A673 (cell line): ENCODE results near the gene ARHGAP21. TPM values are rescaled to one million over a fixed set of nuclear protein-coding genes. Genes with fewer than 3 reads are reported as not detected.
A peak's percentile ranks its signal among the peaks of the same experiment; 100 is the strongest.

ENCODE experiments used
- BruUV-seq: library from RNA; stranded (reverse); fragments of 400-500 nt; replicated peaks from 2 replicates; lab custom pipeline; 2021; lab: Mats Ljungman, UMichigan
- CTCF ChIA-PET: fragments of 300-600 bp; sonication (Branson Sonifier 250); formaldehyde crosslinking; loops from one replicate; lab custom pipeline; 2022; ENCODE audit warnings: antibody characterized with exemption; lab: Charles Lee
- POLR2A ChIA-PET: fragments of 300-600 bp; sonication (Branson Sonifier 250); formaldehyde crosslinking; loops from one replicate; lab custom pipeline; 2022; ENCODE audit warnings: antibody characterized with exemption; ENCODE audit not compliant: low non-redundant PET; lab: Charles Lee
- DNase-seq: peaks from one replicate; pipeline ENCODE4 v3.0.0-alpha.2; 2015; ENCODE audit warnings: low spot score
- H3K27ac ChIP-seq: fragments of 200-600 bp; sonication (generic); 2 replicates; pipeline ENCODE4 v1.5.1; 2016; ENCODE audit warnings: mixed run types, low read depth, mild to moderate bottlenecking, mixed read lengths, antibody characterized with exemption, low read length; ENCODE audit not compliant: poor library complexity, severe bottlenecking
- H3K27me3 ChIP-seq: fragments of 200-600 bp; sonication (generic); replicated peaks from 2 replicates; pipeline ENCODE4 v1.6.1; 2017; ENCODE audit warnings: mixed run types, low read depth, mild to moderate bottlenecking, mixed read lengths, antibody characterized with exemption, low read length; ENCODE audit not compliant: insufficient read depth, poor library complexity
- H3K36me3 ChIP-seq: fragments of 200-600 bp; sonication (generic); 2 replicates; pipeline ENCODE4 v1.6.1; 2016; ENCODE audit warnings: mixed run types, mild to moderate bottlenecking, mixed read lengths, antibody characterized with exemption, low read length; ENCODE audit not compliant: insufficient read depth, poor library complexity, severe bottlenecking
- H3K4me1 ChIP-seq: fragments of 200-600 bp; sonication (generic); 2 replicates; pipeline ENCODE4 v1.6.1; 2017; ENCODE audit warnings: mixed run types, mild to moderate bottlenecking, mixed read lengths, antibody characterized with exemption, low read length; ENCODE audit not compliant: insufficient read depth, poor library complexity, severe bottlenecking
- H3K4me3 ChIP-seq: fragments of 200-600 bp; sonication (generic); 2 replicates; pipeline ENCODE4 v1.5.1; 2016; ENCODE audit warnings: low read depth, mixed run types, mild to moderate bottlenecking, mixed read lengths, low read length; ENCODE audit not compliant: poor library complexity, severe bottlenecking
- H3K9me3 ChIP-seq: fragments of 200-600 bp; sonication (generic); 2 replicates; pipeline ENCODE4 v1.6.1; 2016; ENCODE audit warnings: mixed run types, low read depth, mild to moderate bottlenecking, mixed read lengths, antibody characterized with exemption, low read length; ENCODE audit not compliant: poor library complexity, severe bottlenecking
- CTCF ChIP-seq: fragments of 300-800, 200-600 bp; sonication (generic); conservative IDR thresholded peaks from 2 replicates; pipeline ENCODE4 v1.5.1; 2017; ENCODE audit warnings: low read depth, mild to moderate bottlenecking, antibody characterized with exemption, low read length, moderate library complexity, mixed read lengths
- EZH2 ChIP-seq: fragments of 200-600 bp; sonication (generic); IDR thresholded peaks from 2 replicates; pipeline ENCODE4 v1.6.1; 2017; ENCODE audit warnings: borderline replicate concordance, low read depth, mild to moderate bottlenecking, mixed read lengths, antibody characterized with exemption, low read length; ENCODE audit not compliant: poor library complexity, severe bottlenecking
- intact Hi-C: fragments of 100-400 bp; cut with micrococcal nuclease; formaldehyde crosslinking; loops from one replicate; pipeline ENCODE4 v1.10.0; 2022; ENCODE audit not compliant: unreplicated experiment
- total RNA-seq: library from RNA; stranded (reverse); gene quantifications from 2 replicates; pipeline ENCODE4 v1.2.3, GENCODE V29; 2021

ARHGAP21 gene
- total RNA-seq, 1 experiment from 2014 or later, result 68.6 TPM

- H3K27me3 ChIP-seq, result no peaks in the 10 kb centered on the region
- H3K27ac ChIP-seq, result peak overlapping the region; percentile 61
- H3K9me3 ChIP-seq, result no peaks in the 10 kb centered on the region
- no TSS peak for BruUV-seq
- peaks cover 19% of the 10 kb centered on the region for H3K4me1 ChIP-seq
- peak overlapping the region; percentile 79 for H3K4me3 ChIP-seq
- TF ChIP-seq EZH2 (no peak), CTCF (no peak)
- CTCF ChIA-PET, result no interaction called here
- peak; percentile 21 for DNase-seq
- POLR2A ChIA-PET, result interaction anchor here (0.6 kb wide), 2 partner anchors 51 to 231 kb away, joined by 3 to 4 read pairs; no protein-coding TSS in a partner anchor
- intact Hi-C loops, result loop anchor here (5.0 to 10.0 kb wide), 4 partner anchors 79 to 363 kb away; partner anchors contain the start of gene PRTFDC1
- H3K36me3 ChIP-seq, result peaks cover 4% of the 10 kb centered on the region
Observed at GRCh38 chr10:24721229-24722106, 2.2 kb downstream of the ARHGAP21 start.

- Histone ChIP-seq H3K4me1 (peaks cover 27% of the 10 kb centered on the region), H3K9me3 (no peaks in the 10 kb centered on the region), H3K27ac (no peak overlapping the region), H3K4me3 (peak overlapping the region; percentile 79), H3K27me3 (no peaks in the 10 kb centered on the region), H3K36me3 (peaks cover 4% of the 10 kb centered on the region)
- ChIA-PET POLR2A (no interaction called here), CTCF (no interaction called here)
- TF ChIP-seq EZH2, result no peak
- no TSS peak for BruUV-seq
- no peak for DNase-seq
- intact Hi-C loops, result loop anchor here (5.0 to 10.0 kb wide), 4 partner anchors 78 to 365 kb away; partner anchors contain the start of gene PRTFDC1
Observed at GRCh38 chr10:24720096-24720495, 3.6 kb downstream of the ARHGAP21 start.

GRCh38 chr10:24718031-24718855, 5.4 kb downstream of the ARHGAP21 start:
- no TSS peak for BruUV-seq
- DNase-seq, result no peak
- H3K36me3 ChIP-seq, result peaks cover 4% of the 10 kb centered on the region

More at GRCh38 chr10:24718031-24718855, 5.4 kb downstream of the ARHGAP21 start:
- no peaks in the 10 kb centered on the region for H3K27me3 ChIP-seq
- H3K4me1 ChIP-seq, result peaks cover 27% of the 10 kb centered on the region
- intact Hi-C loops, result no loop called here
- no peaks in the 10 kb centered on the region for H3K9me3 ChIP-seq
- H3K4me3 ChIP-seq, result no peak overlapping the region
- no peak for TF ChIP-seq EZH2
- no peak for TF ChIP-seq CTCF
- ChIA-PET CTCF (no interaction called here), POLR2A (no interaction called here)
- H3K27ac ChIP-seq, result no peak overlapping the region
